PC-3 (cell line): Measurements from ENCODE around the gene KDM4C. TPM values are rescaled to one million over a fixed set of nuclear protein-coding genes. Genes with fewer than 3 reads are reported as not detected.

Experiments used
- ATAC-seq: fragments of 200-7000 bp; cut with Tn5 transposase; 2 replicates; pipeline ENCODE4 v1.9.1; 2020; ENCODE audit warnings: mild to moderate bottlenecking, moderate library complexity
- BruUV-seq: library from RNA; stranded (reverse); fragments of 400-500 nt; replicated peaks from 2 replicates; lab custom pipeline; 2021; lab: Mats Ljungman, UMichigan
- CTCF ChIA-PET: fragments of 300-600 bp; sonication (Branson Sonifier 250); formaldehyde crosslinking; loops from one replicate; lab custom pipeline; 2022; ENCODE audit warnings: antibody characterized with exemption; lab: Charles Lee
- POLR2A ChIA-PET: fragments of 300-600 bp; sonication (Branson Sonifier 250); formaldehyde crosslinking; loops from one replicate; lab custom pipeline; 2022; ENCODE audit warnings: antibody characterized with exemption; ENCODE audit not compliant: unreplicated experiment; lab: Charles Lee
- DNase-seq: peaks from one replicate; pipeline ENCODE4 v3.0.0-alpha.2; 2015
- H2AFZ ChIP-seq: fragments of 300-600 bp; sonication (generic); 2 replicates; pipeline ENCODE4 v1.6.0; 2016; ENCODE audit warnings: antibody characterized with exemption, low read length
- H3F3A ChIP-seq: fragments of 300-600 bp; sonication (generic); one replicate; pipeline ENCODE4 v1.6.0; 2017; ENCODE audit warnings: antibody characterized with exemption, low read length, control low read depth, mild to moderate bottlenecking; ENCODE audit not compliant: unreplicated experiment
- H3K27ac ChIP-seq: fragments of 300-600 bp; sonication (generic); 2 replicates; pipeline ENCODE4 v1.5.1; 2016; ENCODE audit warnings: mild to moderate bottlenecking, low read length
- H3K27me3 ChIP-seq: fragments of 300-600 bp; sonication (generic); 2 replicates; pipeline ENCODE4 v1.6.1; 2016; ENCODE audit warnings: low read length, mixed read lengths
- H3K36me3 ChIP-seq: fragments of 300-600 bp; sonication (generic); 2 replicates; pipeline ENCODE4 v1.6.1; 2016; ENCODE audit warnings: low read depth, mixed run types, low read length, mixed read lengths
- H3K4me1 ChIP-seq: fragments of 300-600 bp; sonication (generic); 2 replicates; pipeline ENCODE4 v1.5.1; 2016; ENCODE audit warnings: low read length; ENCODE audit not compliant: insufficient read depth
- H3K4me2 ChIP-seq: fragments of 300-600 bp; sonication (generic); 2 replicates; pipeline ENCODE4 v1.6.0; 2016; ENCODE audit warnings: low read length
- H3K4me3 ChIP-seq: fragments of 300-600 bp; sonication (generic); 2 replicates; pipeline ENCODE4 v1.5.1; 2016; ENCODE audit warnings: mild to moderate bottlenecking, low read length, mixed read lengths
- H3K79me2 ChIP-seq: fragments of 300-600 bp; sonication (generic); 2 replicates; pipeline ENCODE4 v1.6.1; 2017; ENCODE audit warnings: low read length, mixed read lengths
- H3K9ac ChIP-seq: fragments of 300-600 bp; sonication (generic); 2 replicates; pipeline ENCODE4 v1.6.0; 2016; ENCODE audit warnings: mild to moderate bottlenecking, low read length
- H3K9me2 ChIP-seq: fragments of 300-600 bp; sonication (generic); replicated peaks from 2 replicates; pipeline ENCODE4 v1.6.1; 2016; ENCODE audit warnings: mixed run types, low read length, mixed read lengths
- H3K9me3 ChIP-seq: fragments of 300-600 bp; sonication (generic); 2 replicates; pipeline ENCODE4 v1.6.1; 2016; ENCODE audit warnings: low read length, mixed read lengths
- H4K20me1 ChIP-seq: fragments of 300-600 bp; sonication (generic); 2 replicates; pipeline ENCODE4 v1.6.1; 2016; ENCODE audit warnings: low read length, mixed read lengths
- CTCF ChIP-seq: fragments of 300-600 bp; sonication (generic); conservative IDR thresholded peaks from 2 replicates; pipeline ENCODE4 v1.5.1; 2017; ENCODE audit warnings: antibody characterized with exemption, low read depth, mild to moderate bottlenecking, low read length
- EZH2 ChIP-seq: fragments of 300-600 bp; sonication (generic); IDR thresholded peaks from one replicate; pipeline ENCODE4 v1.6.1; 2017; ENCODE audit warnings: antibody characterized with exemption, mild to moderate bottlenecking, low read length; ENCODE audit not compliant: unreplicated experiment
- EZH2phosphoT487 ChIP-seq: fragments of 300-600 bp; sonication (generic); IDR thresholded peaks from 2 replicates; pipeline ENCODE4 v1.6.1; 2018; ENCODE audit warnings: mild to moderate bottlenecking, antibody characterized with exemption, low read length, borderline replicate concordance
- intact Hi-C: fragments of 100-400 bp; cut with micrococcal nuclease; formaldehyde crosslinking; loops from 2 replicates; pipeline ENCODE4 v1.9.0; 2023
- total RNA-seq: library from RNA; depleted of rRNA; stranded (reverse); fragments of >200 nt; gene quantifications from 2 replicates; pipeline ENCODE4 v1.2.3, GENCODE V29; 2014

The KDM4C gene
- total RNA-seq, 1 experiment from 2014 or later = 27.0 TPM

- no TSS peak for BruUV-seq
- ATAC-seq (no peak), DNase-seq (no peak)
- no peaks in the 10 kb centered on the region for H3K9me3 ChIP-seq
- H4K20me1 ChIP-seq = no peaks in the 10 kb centered on the region
- H3K4me3 ChIP-seq = no peak overlapping the region
- CTCF ChIA-PET = no interaction called here
- intact Hi-C loops = no loop called here
- H3K36me3 ChIP-seq = no peaks in the 10 kb centered on the region
- H3K4me2 ChIP-seq = no peak overlapping the region
- H3K79me2 ChIP-seq = no peaks in the 10 kb centered on the region
- no peak overlapping the region for H3K27ac ChIP-seq
- H3K4me1 ChIP-seq = peaks cover 11% of the 10 kb centered on the region
- no peaks in the 10 kb centered on the region for H3K9me2 ChIP-seq
- TF ChIP-seq EZH2phosphoT487 = no peak
- TF ChIP-seq CTCF = no peak
- no peaks in the 10 kb centered on the region for H3K27me3 ChIP-seq
- POLR2A ChIA-PET = no interaction called here
- no peak overlapping the region for H2AFZ ChIP-seq
- H3K9ac ChIP-seq = no peak overlapping the region
- no peaks in the 10 kb centered on the region for H3F3A ChIP-seq
Observed at GRCh38 chr9:7056254-7056653, 298.5 kb downstream of the KDM4C start.

- intact Hi-C loops = no loop called here
- no peak overlapping the region for H3K27ac ChIP-seq
- H3K36me3 ChIP-seq = no peaks in the 10 kb centered on the region
- H3K9me2 ChIP-seq = no peaks in the 10 kb centered on the region
- BruUV-seq = no TSS peak
- H3K4me3 ChIP-seq = no peak overlapping the region
- no peak for TF ChIP-seq EZH2phosphoT487
- no peak for TF ChIP-seq EZH2
- TF ChIP-seq CTCF = no peak
- no peak overlapping the region for H3K9ac ChIP-seq
- CTCF ChIA-PET = no interaction called here
- H2AFZ ChIP-seq = no peak overlapping the region
- no peaks in the 10 kb centered on the region for H3K4me1 ChIP-seq
- no peaks in the 10 kb centered on the region for H4K20me1 ChIP-seq
- POLR2A ChIA-PET = no interaction called here
- no peak overlapping the region for H3K4me2 ChIP-seq
- no peaks in the 10 kb centered on the region for H3F3A ChIP-seq
- H3K79me2 ChIP-seq = no peaks in the 10 kb centered on the region
- no peak for DNase-seq
- no peak for ATAC-seq
- no peaks in the 10 kb centered on the region for H3K9me3 ChIP-seq
- H3K27me3 ChIP-seq = no peaks in the 10 kb centered on the region
Observed at GRCh38 chr9:7058473-7058872, 300.7 kb downstream of the KDM4C start.

GRCh38 chr9:7067169-7067568 lies 309.4 kb downstream of the KDM4C start:
- no TSS peak for BruUV-seq
- H3K27me3 ChIP-seq = no peaks in the 10 kb centered on the region
- DNase-seq (no peak), ATAC-seq (no peak)
- H3K4me3 ChIP-seq = no peak overlapping the region
- H2AFZ ChIP-seq = no peak overlapping the region
- H3K79me2 ChIP-seq = no peaks in the 10 kb centered on the region
- no peaks in the 10 kb centered on the region for H3K9me2 ChIP-seq
- H3K27ac ChIP-seq = no peak overlapping the region
- ChIA-PET CTCF (no interaction called here), POLR2A (no interaction called here)
- no peaks in the 10 kb centered on the region for H3K9me3 ChIP-seq
- TF ChIP-seq EZH2 (no peak), CTCF (no peak), EZH2phosphoT487 (no peak)
- no peaks in the 10 kb centered on the region for H3F3A ChIP-seq
- no peaks in the 10 kb centered on the region for H3K36me3 ChIP-seq
- no peak overlapping the region for H3K4me2 ChIP-seq
- no peaks in the 10 kb centered on the region for H3K4me1 ChIP-seq
- intact Hi-C loops = no loop called here
- no peaks in the 10 kb centered on the region for H4K20me1 ChIP-seq
- no peak overlapping the region for H3K9ac ChIP-seq
